MM.1S (cell line): Measurements from ENCODE around the gene MIEF2.

Experiments used
- DNase-seq: peaks from one replicate; pipeline ENCODE4 v3.0.0-alpha.2; 2015
- H2AFZ ChIP-seq: fragments of 300-600 bp; sonication (generic); 2 replicates; pipeline ENCODE4 v1.6.0; 2016; ENCODE audit warnings: antibody characterized with exemption, low read length
- H3F3A ChIP-seq: fragments of 300-600 bp; sonication (generic); 2 replicates; pipeline ENCODE4 v1.6.1; 2016; ENCODE audit warnings: mild to moderate bottlenecking, antibody characterized with exemption, low read length, moderate library complexity, mixed read lengths; ENCODE audit not compliant: insufficient read depth
- H3K27ac ChIP-seq: fragments of 300-600 bp; sonication (generic); 2 replicates; pipeline ENCODE4 v1.5.1; 2016; ENCODE audit warnings: mild to moderate bottlenecking, low read length
- H3K27me3 ChIP-seq: fragments of 300-600 bp; sonication (generic); replicated peaks from 2 replicates; pipeline ENCODE4 v1.6.0; 2016; ENCODE audit warnings: low read length; ENCODE audit not compliant: insufficient read depth
- H3K36me3 ChIP-seq: fragments of 300-600 bp; sonication (generic); replicated peaks from 2 replicates; pipeline ENCODE4 v1.6.1; 2016; ENCODE audit warnings: mild to moderate bottlenecking, low read length, mixed read lengths; ENCODE audit not compliant: insufficient read depth
- H3K4me1 ChIP-seq: fragments of 300-600 bp; sonication (generic); 2 replicates; pipeline ENCODE4 v1.6.1; 2016; ENCODE audit warnings: low read length, mixed read lengths
- H3K4me2 ChIP-seq: fragments of 300-600 bp; sonication (generic); 2 replicates; pipeline ENCODE4 v1.6.0; 2016; ENCODE audit warnings: low read depth, low read length
- H3K4me3 ChIP-seq: fragments of 300-600 bp; sonication (generic); 2 replicates; pipeline ENCODE4 v1.5.1; 2016; ENCODE audit warnings: low read length, mixed read lengths
- H3K79me2 ChIP-seq: fragments of 300-600 bp; sonication (generic); 2 replicates; pipeline ENCODE4 v1.6.1; 2016; ENCODE audit warnings: mixed run types, low read length, mixed read lengths
- H3K9ac ChIP-seq: fragments of 300-600 bp; sonication (generic); 2 replicates; pipeline ENCODE4 v1.6.1; 2016; ENCODE audit warnings: low read length, mixed read lengths
- H3K9me2 ChIP-seq: fragments of 300-600 bp; sonication (generic); replicated peaks from 2 replicates; pipeline ENCODE4 v1.6.1; 2016; ENCODE audit warnings: mild to moderate bottlenecking, low read length, mixed read lengths; ENCODE audit not compliant: insufficient read depth
- H3K9me3 ChIP-seq: fragments of 300-600 bp; sonication (generic); replicated peaks from 2 replicates; pipeline ENCODE4 v1.6.1; 2016; ENCODE audit warnings: mild to moderate bottlenecking, low read length, mixed read lengths; ENCODE audit not compliant: insufficient read depth
- H4K20me1 ChIP-seq: fragments of 300-600 bp; sonication (generic); 2 replicates; pipeline ENCODE4 v1.6.1; 2016; ENCODE audit warnings: mild to moderate bottlenecking, low read length, moderate library complexity, mixed read lengths; ENCODE audit not compliant: insufficient read depth
- EZH2 ChIP-seq: fragments of 300-600 bp; sonication (generic); optimal IDR thresholded peaks from 2 replicates; pipeline ENCODE3; 2017; ENCODE audit warnings: low read depth, mild to moderate bottlenecking, antibody characterized with exemption, low read length, mixed read lengths
- EZH2phosphoT487 ChIP-seq: fragments of 300-600 bp; sonication (generic); IDR thresholded peaks from 2 replicates; pipeline ENCODE4 v1.6.1; 2018; ENCODE audit warnings: antibody characterized with exemption, low read length
- TF ChIP-seq, protein P1 (sequence below): fragments of 300-600 bp; sonication (generic); IDR thresholded peaks from 2 replicates; pipeline ENCODE4 v1.5.1; 2016; ENCODE audit warnings: antibody characterized with exemption, low read length, mixed read lengths

MIEF2 gene

GRCh38 chr17:18217412-18218015 is 42.9 kb upstream of the MIEF2 start:
- 0 out of 2 replicates have a peak, but pooled peaks cover 4% of the 10 kb centered on the region for H3K4me1 ChIP-seq
- no peaks in the 10 kb centered on the region for H3F3A ChIP-seq
- H3K9me2 ChIP-seq: no peaks in the 10 kb centered on the region
- H3K79me2 ChIP-seq: no peaks in the 10 kb centered on the region
- no peak overlapping the region for H3K9ac ChIP-seq
- no peaks in the 10 kb centered on the region for H3K36me3 ChIP-seq
- no peak overlapping the region for H2AFZ ChIP-seq
- H3K27me3 ChIP-seq: no peaks in the 10 kb centered on the region
- H3K27ac ChIP-seq: no peak overlapping the region
- H3K9me3 ChIP-seq: no peaks in the 10 kb centered on the region
- peak; percentile 61 for DNase-seq
- no peak overlapping the region for H3K4me2 ChIP-seq
- H4K20me1 ChIP-seq: no peaks in the 10 kb centered on the region
- H3K4me3 ChIP-seq: no peak overlapping the region
- TF ChIP-seq, protein P1, sequence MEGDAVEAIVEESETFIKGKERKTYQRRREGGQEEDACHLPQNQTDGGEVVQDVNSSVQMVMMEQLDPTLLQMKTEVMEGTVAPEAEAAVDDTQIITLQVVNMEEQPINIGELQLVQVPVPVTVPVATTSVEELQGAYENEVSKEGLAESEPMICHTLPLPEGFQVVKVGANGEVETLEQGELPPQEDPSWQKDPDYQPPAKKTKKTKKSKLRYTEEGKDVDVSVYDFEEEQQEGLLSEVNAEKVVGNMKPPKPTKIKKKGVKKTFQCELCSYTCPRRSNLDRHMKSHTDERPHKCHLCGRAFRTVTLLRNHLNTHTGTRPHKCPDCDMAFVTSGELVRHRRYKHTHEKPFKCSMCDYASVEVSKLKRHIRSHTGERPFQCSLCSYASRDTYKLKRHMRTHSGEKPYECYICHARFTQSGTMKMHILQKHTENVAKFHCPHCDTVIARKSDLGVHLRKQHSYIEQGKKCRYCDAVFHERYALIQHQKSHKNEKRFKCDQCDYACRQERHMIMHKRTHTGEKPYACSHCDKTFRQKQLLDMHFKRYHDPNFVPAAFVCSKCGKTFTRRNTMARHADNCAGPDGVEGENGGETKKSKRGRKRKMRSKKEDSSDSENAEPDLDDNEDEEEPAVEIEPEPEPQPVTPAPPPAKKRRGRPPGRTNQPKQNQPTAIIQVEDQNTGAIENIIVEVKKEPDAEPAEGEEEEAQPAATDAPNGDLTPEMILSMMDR: peak; percentile 83
- TF ChIP-seq EZH2: no peak

DNA sequence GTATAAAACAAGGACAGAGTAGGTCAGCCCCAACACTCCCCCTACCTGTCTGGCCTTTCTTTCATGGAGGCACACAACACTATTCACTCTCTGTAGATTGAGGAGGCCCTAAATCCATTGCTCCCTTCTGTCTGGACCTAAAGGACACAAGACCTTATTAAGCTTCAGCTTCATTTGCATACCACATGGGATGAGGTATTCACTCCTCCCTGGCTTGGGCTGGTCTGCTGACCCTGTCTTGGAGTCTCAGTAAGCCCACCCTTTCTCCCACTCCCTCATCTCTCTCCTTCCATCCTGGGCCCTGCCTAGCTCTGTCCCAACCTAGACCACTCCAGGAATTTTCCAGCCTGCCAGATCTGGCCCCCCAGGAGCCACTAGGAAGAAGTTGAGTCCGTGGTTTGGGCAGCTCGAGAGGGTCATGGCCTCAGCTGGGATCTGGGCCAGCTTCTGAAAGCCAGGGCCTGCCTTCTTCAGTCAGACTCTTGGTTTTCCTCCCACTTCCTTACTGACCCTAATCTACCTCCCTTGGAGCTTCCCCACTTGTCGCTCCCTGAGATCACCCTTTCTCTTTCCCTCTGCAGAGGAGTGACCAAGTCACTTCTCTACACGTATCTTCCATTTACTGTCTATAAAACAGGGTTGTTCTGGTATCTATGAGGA is 41.6 kb upstream of the MIEF2 start:
- 0 out of 2 replicates have a peak, but pooled peaks cover 4% of the 10 kb centered on the region for H3K4me1 ChIP-seq
- H2AFZ ChIP-seq: no peak overlapping the region
- H3K9ac ChIP-seq: no peak overlapping the region
- TF ChIP-seq, protein P1: no peak
- no peak for TF ChIP-seq EZH2
- TF ChIP-seq EZH2phosphoT487: no peak
- H3F3A ChIP-seq: no peaks in the 10 kb centered on the region
- no peak overlapping the region for H3K4me2 ChIP-seq
- H3K79me2 ChIP-seq: no peaks in the 10 kb centered on the region
- no peak overlapping the region for H3K27ac ChIP-seq
- no peaks in the 10 kb centered on the region for H3K36me3 ChIP-seq
- no peaks in the 10 kb centered on the region for H3K9me3 ChIP-seq
- H3K4me3 ChIP-seq: no peak overlapping the region
- DNase-seq: no peak
- H4K20me1 ChIP-seq: no peaks in the 10 kb centered on the region
- H3K27me3 ChIP-seq: no peaks in the 10 kb centered on the region
- H3K9me2 ChIP-seq: no peaks in the 10 kb centered on the region

DNA sequence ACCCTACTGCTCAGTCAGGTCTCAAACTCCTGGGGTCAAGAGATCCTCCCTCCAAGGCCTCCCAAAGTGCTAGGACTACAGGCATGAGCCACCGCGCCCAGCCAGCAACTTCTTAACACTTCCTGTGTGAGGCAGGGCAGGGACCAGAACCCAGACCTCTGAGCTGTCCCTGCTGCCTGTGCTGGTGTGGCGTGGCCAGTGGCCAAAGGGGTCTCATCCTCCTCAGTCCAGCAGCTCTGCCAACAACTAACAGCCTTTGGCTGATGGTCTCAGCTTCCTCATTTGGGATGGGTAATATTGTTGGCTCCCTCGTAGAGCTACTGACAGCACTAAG is 36.4 kb upstream of the MIEF2 start:
- Histone ChIP-seq H3K9me3 (no peaks in the 10 kb centered on the region), H3K27me3 (no peaks in the 10 kb centered on the region), H3K36me3 (no peaks in the 10 kb centered on the region), H3K4me2 (no peak overlapping the region), H3F3A (no peaks in the 10 kb centered on the region), H3K79me2 (0 out of 2 replicates have a peak, but pooled peaks cover 4% of the 10 kb centered on the region), H3K9me2 (no peaks in the 10 kb centered on the region), H4K20me1 (no peaks in the 10 kb centered on the region), H2AFZ (no peak overlapping the region), H3K9ac (no peak overlapping the region), H3K4me3 (no peak overlapping the region), H3K4me1 (no peaks in the 10 kb centered on the region), H3K27ac (no peak overlapping the region)
- DNase-seq: no peak
- TF ChIP-seq, protein P1: no peak
- TF ChIP-seq EZH2phosphoT487 (no peak), EZH2 (no peak)
